BE2C (cell line): Measurements from ENCODE around the gene CACNB2.

Source experiments
- DNase-seq: peaks from one replicate; pipeline ENCODE4 v3.0.0-alpha.2; 2020
- H3K27me3 ChIP-seq: fragments of 250-450 bp; sonication (Bioruptor Pico); 2 replicates; pipeline ENCODE4 v1.5.1; 2020; ENCODE audit warnings: mild to moderate bottlenecking
- H3K36me3 ChIP-seq: fragments of 250-450 bp; sonication (Bioruptor Pico); 2 replicates; pipeline ENCODE4 v1.5.1; 2020; ENCODE audit warnings: mild to moderate bottlenecking
- H3K4me1 ChIP-seq: fragments of 250-450 bp; sonication (Bioruptor Pico); 2 replicates; pipeline ENCODE4 v1.5.1; 2020
- H3K4me3 ChIP-seq: 2 replicates; pipeline ENCODE4 v1.5.1; 2011; ENCODE audit warnings: low read depth, low read length
- H3K9me3 ChIP-seq: fragments of 250-450 bp; sonication (Bioruptor Pico); 2 replicates; pipeline ENCODE4 v1.5.1; 2020
- CTCF ChIP-seq: IDR thresholded peaks from 2 replicates; pipeline ENCODE4 v1.5.1; 2012; ENCODE audit warnings: mild to moderate bottlenecking, low read depth, low read length

CACNB2 gene

GRCh38 chr10:18313626-18314025 lies 173.4 kb downstream of the CACNB2 start:
- H3K36me3 ChIP-seq = no peaks in the 10 kb centered on the region
- no peaks in the 10 kb centered on the region for H3K4me1 ChIP-seq
- no peak for TF ChIP-seq CTCF
- no peak overlapping the region for H3K4me3 ChIP-seq
- no peaks in the 10 kb centered on the region for H3K27me3 ChIP-seq
- no peak for DNase-seq
- H3K9me3 ChIP-seq = no peaks in the 10 kb centered on the region

GRCh38 chr10:18319628-18320027 lies 179.4 kb downstream of the CACNB2 start:
- DNase-seq = no peak
- Histone ChIP-seq H3K36me3 (no peaks in the 10 kb centered on the region), H3K9me3 (no peaks in the 10 kb centered on the region), H3K4me3 (no peak overlapping the region), H3K4me1 (no peaks in the 10 kb centered on the region), H3K27me3 (no peaks in the 10 kb centered on the region)
- no peak for TF ChIP-seq CTCF

- H3K4me3 ChIP-seq = no peak overlapping the region
- DNase-seq = no peak
- H3K36me3 ChIP-seq = no peaks in the 10 kb centered on the region
- no peaks in the 10 kb centered on the region for H3K4me1 ChIP-seq
- no peak for TF ChIP-seq CTCF
- H3K9me3 ChIP-seq = no peaks in the 10 kb centered on the region
- H3K27me3 ChIP-seq = no peaks in the 10 kb centered on the region
These were observed 181.1 kb downstream of the CACNB2 start for GRCh38 chr10:18321371-18321770.

GRCh38 chr10:18323916-18324315 lies 183.7 kb downstream of the CACNB2 start:
- H3K36me3 ChIP-seq = no peaks in the 10 kb centered on the region
- H3K4me1 ChIP-seq = no peaks in the 10 kb centered on the region
- no peak overlapping the region for H3K4me3 ChIP-seq
- DNase-seq = no peak
- H3K27me3 ChIP-seq = no peaks in the 10 kb centered on the region
- no peak for TF ChIP-seq CTCF
- H3K9me3 ChIP-seq = no peaks in the 10 kb centered on the region

- no peaks in the 10 kb centered on the region for H3K27me3 ChIP-seq
- H3K4me3 ChIP-seq = no peak overlapping the region
- no peak for TF ChIP-seq CTCF
- no peaks in the 10 kb centered on the region for H3K36me3 ChIP-seq
- H3K9me3 ChIP-seq = no peaks in the 10 kb centered on the region
- no peaks in the 10 kb centered on the region for H3K4me1 ChIP-seq
- DNase-seq = no peak
These were observed 185.2 kb downstream of the CACNB2 start for GRCh38 chr10:18325410-18325809.

GRCh38 chr10:18325889-18326531 lies 185.8 kb downstream of the CACNB2 start:
- no peaks in the 10 kb centered on the region for H3K4me1 ChIP-seq
- no peak overlapping the region for H3K4me3 ChIP-seq
- H3K9me3 ChIP-seq = no peaks in the 10 kb centered on the region
- H3K27me3 ChIP-seq = no peaks in the 10 kb centered on the region
- no peak for DNase-seq
- H3K36me3 ChIP-seq = no peaks in the 10 kb centered on the region
- TF ChIP-seq CTCF = no peak
